Measurements from ENCODE around the gene EFCAB8. TPM values are rescaled to one million over a fixed set of nuclear protein-coding genes. Genes with fewer than 3 reads are reported as not detected.
"Not testable (repeated sequence)": the region's sequence is repeated elsewhere in the genome, so short reads cannot be mapped to it uniquely, and the experiment has no call there.

The EFCAB8 gene
- polyA plus RNA-seq, 6 donors from 2014 or later, result not detected

DNA sequence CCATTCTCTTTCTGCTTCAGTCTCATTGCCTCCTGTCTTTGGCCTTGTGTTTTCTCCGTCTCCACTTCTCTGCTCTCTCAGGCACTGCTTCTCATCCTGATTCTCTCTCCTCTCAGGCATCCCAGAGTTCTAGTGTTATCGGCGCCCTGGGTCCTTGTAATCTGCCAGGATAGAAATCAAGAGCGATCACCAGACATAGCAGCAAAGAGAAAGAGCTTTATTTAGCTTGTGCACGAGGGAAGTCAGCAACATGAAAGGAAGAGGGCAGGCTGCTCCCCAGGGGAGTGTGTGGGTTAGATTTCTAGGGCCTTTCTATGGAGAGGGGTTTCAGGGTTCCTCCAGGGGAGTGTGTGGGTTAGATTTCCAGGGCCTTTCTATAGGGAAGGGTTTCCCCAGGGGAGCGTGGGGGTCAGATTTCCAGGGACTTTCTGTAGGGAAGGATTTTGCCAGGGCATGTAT is 113.0 kb downstream of the EFCAB8 start:
- Mint-ChIP-seq H3K36me3 (peaks cover 0 to 1% of the 10 kb centered on the region in 2 donors), H3K27ac (no peak overlapping the region), H3K27me3 (no peaks in the 10 kb centered on the region), H3K9me3 (peaks cover 0 to 13% (median 0%) of the 10 kb centered on the region in 7 donors), H3K4me1 (peaks cover 25 to 36% (median 30%) of the 10 kb centered on the region in 3 donors), H3K4me3 (no peak overlapping the region)
- peak; percentile 24 to 29 for ATAC-seq (ENCODE audit: low read depth in 2 of 2)
- no peak for DNase-seq

DNA sequence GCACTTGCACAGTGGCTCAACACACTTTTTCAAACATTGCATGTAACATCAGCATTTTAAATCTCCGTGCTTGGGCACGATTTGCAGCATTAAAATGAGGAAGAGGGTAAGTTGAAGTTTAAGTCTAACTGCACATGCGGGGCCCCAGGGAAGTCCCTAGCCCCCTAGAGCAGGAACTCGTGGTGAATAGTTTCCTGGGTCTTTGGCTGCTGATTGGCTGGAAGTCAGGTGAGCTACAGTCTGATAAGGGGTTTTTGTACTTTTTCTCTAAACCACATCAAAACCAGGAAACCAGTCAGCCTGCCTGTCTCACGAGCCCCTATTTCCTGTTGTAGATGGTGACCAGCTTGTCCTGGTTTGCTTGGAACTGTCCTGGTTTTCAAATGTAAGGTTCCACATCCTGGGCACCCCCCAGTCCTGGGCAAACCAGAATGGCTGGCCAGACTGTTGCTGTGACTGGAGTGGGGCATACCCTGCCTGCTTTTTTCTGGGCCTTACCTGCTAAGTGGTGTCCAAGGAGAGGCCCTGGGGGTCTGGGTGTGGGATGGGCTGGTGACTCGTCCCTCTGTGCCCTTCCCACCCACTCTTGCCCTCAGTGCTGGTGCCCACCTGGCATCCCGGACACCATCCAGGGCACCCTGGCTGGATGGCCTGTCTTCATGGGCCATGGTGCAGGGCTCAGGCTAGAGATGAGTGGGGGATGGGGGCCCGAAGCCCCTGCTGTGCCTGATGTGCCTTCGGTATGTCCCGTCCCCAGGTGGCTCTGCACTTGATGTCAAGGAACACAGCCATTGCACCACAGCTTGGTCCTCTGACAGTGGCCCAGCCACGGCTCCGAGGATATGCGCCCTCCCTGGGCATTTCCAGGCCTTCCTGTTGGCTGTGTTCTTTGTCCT is 113.7 kb downstream of the EFCAB8 start:
- Mint-ChIP-seq H3K4me3 (peak overlapping the region in 2 of 8 donors; percentile 61 to 85), H3K36me3 (peaks cover 0 to 3% of the 10 kb centered on the region in 2 donors), H3K27me3 (no peaks in the 10 kb centered on the region), H3K27ac (no peak overlapping the region), H3K4me1 (peaks cover 19 to 30% (median 23%) of the 10 kb centered on the region in 3 donors), H3K9me3 (peaks cover 0 to 15% (median 0%) of the 10 kb centered on the region in 7 donors)
- peak; percentile 90 for DNase-seq
- peak; percentile 94 to 95 for ATAC-seq (ENCODE audit: low read depth in 2 of 2)

- peak overlapping the region in 1 of 6 donors; percentile 63 for H3K27ac Mint-ChIP-seq
- no peaks in the 10 kb centered on the region for H3K27me3 Mint-ChIP-seq
- peaks cover 0 to 3% of the 10 kb centered on the region in 2 donors for H3K36me3 Mint-ChIP-seq
- peaks cover 15 to 27% (median 19%) of the 10 kb centered on the region in 3 donors for H3K4me1 Mint-ChIP-seq
- ATAC-seq (ENCODE audit: low read depth in 2 of 2) (no peak), DNase-seq (no peak)
- peak overlapping the region in 4 of 8 donors; percentile 20 to 85 (median 58) for H3K4me3 Mint-ChIP-seq
- peaks cover 0 to 15% (median 0%) of the 10 kb centered on the region in 7 donors for H3K9me3 Mint-ChIP-seq
Measured at GRCh38 chr20:32973077-32973717, 114.5 kb downstream of the EFCAB8 start.

GRCh38 chr20:32974204-32975064 is 115.7 kb downstream of the EFCAB8 start:
- Mint-ChIP-seq H3K9me3 (peaks cover 0 to 15% (median 0%) of the 10 kb centered on the region in 7 donors), H3K4me1 (peaks cover 8 to 18% (median 14%) of the 10 kb centered on the region in 3 donors), H3K27ac (peak overlapping the region in 5 of 6 donors; percentile 44 to 88 (median 75))
- not testable (repeated sequence) for H3K27me3 Mint-ChIP-seq; ATAC-seq (ENCODE audit: low read depth in 2 of 2); DNase-seq; H3K4me3 Mint-ChIP-seq; H3K36me3 Mint-ChIP-seq

DNA sequence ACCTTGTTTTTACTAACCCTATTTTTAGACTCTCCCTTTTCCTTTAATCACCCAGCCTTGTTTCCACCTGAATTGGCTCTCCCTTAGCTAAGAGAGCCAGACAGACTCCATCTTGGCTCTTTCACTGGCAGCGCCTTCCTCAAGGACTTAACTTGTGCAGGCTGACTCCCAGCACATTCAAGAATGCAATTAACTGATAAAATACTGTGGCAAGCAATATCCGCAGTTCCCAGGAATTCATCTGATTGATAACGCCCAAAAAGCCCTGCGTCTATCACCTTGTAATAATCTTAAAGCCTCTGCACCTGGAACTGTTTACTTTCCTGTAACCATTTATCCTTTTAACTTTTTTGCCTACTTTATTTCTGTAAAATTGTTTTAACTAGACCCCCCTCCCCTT is 116.4 kb downstream of the EFCAB8 start:
- H3K27me3 Mint-ChIP-seq; H3K36me3 Mint-ChIP-seq; ATAC-seq (ENCODE audit: low read depth in 2 of 2); DNase-seq: not testable (repeated sequence)
- H3K9me3 Mint-ChIP-seq, result peaks cover 0 to 15% (median 0%) of the 10 kb centered on the region in 7 donors
- peak overlapping the region in 1 of 8 donors; percentile 11 for H3K4me3 Mint-ChIP-seq
- H3K27ac Mint-ChIP-seq, result peak overlapping the region in 5 of 6 donors; percentile 40 to 88 (median 75)
- peaks cover 5 to 12% (median 10%) of the 10 kb centered on the region in 3 donors for H3K4me1 Mint-ChIP-seq

DNA sequence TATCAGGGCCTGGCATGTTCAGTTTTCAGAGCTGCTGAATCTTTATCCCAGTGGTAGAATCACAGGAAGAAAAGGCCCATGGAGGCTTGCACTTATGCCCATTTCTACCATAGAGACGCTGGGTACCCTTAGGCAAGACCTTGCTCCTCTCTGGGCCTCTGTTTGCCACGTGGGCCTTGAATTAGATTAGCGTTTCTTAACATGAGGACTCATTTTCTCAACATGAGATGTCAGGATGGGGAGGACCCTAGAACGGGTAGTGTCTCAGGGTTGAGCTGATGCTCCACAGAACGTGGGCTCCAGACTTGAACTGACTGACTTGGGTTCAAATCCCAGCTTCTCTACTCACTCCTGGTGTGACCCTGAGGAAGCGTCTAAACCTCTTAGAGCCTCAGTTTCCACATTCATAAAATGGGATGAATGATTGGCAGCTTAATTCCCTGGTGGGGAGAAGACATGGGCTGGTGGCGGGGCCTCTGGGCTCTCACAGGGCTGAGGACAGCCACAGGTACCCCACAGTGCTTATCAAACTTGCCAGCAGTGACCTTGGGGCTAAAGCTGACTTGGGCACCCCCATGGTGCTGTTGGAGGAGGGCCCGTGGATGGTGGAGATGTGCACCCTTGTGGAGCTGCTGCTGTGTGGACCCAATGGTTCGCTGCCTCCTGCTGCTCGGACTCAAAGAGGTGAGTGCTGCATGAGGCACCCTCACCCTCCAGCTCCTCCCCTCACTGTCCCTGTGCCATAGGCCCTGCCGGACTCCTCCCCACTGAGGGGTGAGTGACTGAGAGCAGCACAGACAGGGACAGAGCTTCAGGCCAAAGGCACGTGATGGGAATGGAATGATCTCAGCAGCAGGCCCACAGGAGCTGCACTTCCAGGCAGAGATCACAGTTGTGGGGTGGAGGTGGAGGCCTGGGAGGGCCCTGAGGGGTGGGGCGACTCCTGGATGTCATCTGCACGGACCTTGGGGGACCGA is 117.3 kb downstream of the EFCAB8 start:
- H3K9me3 Mint-ChIP-seq, result peaks cover 0 to 15% (median 0%) of the 10 kb centered on the region in 7 donors
- H3K36me3 Mint-ChIP-seq, result peaks cover 0 to 3% of the 10 kb centered on the region in 2 donors
- H3K4me3 Mint-ChIP-seq, result peak overlapping the region in 2 of 8 donors; percentile 25 to 37
- H3K27ac Mint-ChIP-seq, result peak overlapping the region; percentile 21 to 73 (median 61)
- ATAC-seq (ENCODE audit: low read depth in 2 of 2) (no peak), DNase-seq (no peak)
- H3K27me3 Mint-ChIP-seq, result no peaks in the 10 kb centered on the region
- peaks cover 4 to 9% (median 7%) of the 10 kb centered on the region in 3 donors for H3K4me1 Mint-ChIP-seq

DNA sequence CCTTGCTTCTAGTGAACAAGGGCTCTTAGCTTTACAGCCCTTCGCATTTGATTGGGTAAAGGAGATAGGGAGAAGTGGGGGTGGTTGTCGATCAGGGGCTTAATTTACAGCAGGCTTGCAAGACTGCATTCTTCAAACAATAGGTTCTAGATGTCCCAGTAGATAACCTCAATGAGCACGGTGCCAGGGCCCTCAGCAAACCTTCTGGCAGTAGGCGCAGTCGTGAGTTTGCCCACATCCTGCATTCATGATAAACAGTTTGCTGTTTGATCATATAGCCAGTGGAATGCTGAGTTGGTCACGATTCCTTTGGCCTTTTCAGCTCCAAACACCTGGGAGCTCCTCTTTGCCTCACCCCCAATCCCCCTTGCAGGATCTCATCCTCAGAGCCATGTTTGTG is 118.0 kb downstream of the EFCAB8 start:
- H3K36me3 Mint-ChIP-seq, result peaks cover 0 to 3% of the 10 kb centered on the region in 2 donors
- DNase-seq (no peak), ATAC-seq (ENCODE audit: low read depth in 2 of 2) (no peak)
- H3K9me3 Mint-ChIP-seq, result peaks cover 0 to 15% (median 0%) of the 10 kb centered on the region in 7 donors
- H3K4me3 Mint-ChIP-seq, result peak overlapping the region in 1 of 8 donors; percentile 37
- H3K27me3 Mint-ChIP-seq, result no peaks in the 10 kb centered on the region
- H3K4me1 Mint-ChIP-seq, result peaks cover 4 to 9% (median 7%) of the 10 kb centered on the region in 3 donors
- peak overlapping the region in 3 of 6 donors; percentile 21 to 73 (median 55) for H3K27ac Mint-ChIP-seq

DNA sequence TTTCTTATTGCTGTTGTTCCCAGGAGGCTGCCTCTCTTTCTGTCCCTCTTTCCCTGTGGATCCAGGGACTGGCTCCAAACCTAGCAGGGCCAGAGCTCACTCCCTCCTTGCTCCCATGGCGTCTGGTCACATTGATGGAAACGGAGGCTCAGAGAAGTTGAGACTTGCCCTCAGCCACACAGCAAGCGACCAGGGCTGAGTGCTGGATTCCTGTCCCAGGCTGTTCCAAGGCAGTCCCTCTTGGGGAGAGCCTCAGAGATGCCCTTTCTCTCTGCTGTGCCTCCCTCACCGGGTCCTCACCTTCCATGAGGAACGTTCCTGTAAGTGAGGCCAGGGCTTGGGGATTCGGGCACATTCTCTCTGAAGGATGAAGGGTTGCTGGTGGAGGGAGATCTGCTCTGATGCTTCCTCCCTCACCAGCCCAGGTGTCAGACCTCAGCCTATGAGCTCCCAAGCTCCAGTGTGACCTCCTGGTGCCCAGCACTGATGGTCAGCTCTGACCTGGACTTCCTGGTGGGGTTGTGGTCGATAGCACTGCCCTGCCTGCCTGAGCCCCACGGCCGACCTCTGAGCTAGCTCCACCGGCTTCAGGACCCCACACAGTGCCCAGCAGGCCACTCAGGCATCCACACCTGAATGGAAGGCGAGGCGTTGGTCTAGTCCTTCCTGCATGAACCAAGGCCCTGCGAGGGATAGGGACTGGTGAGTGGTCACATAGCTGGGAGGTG is 118.7 kb downstream of the EFCAB8 start:
- H3K4me3 Mint-ChIP-seq, result no peak overlapping the region
- peaks cover 0 to 15% (median 0%) of the 10 kb centered on the region in 7 donors for H3K9me3 Mint-ChIP-seq
- H3K4me1 Mint-ChIP-seq, result peaks cover 4 to 9% (median 7%) of the 10 kb centered on the region in 3 donors
- H3K27me3 Mint-ChIP-seq, result no peaks in the 10 kb centered on the region
- no peak for DNase-seq
- peaks cover 0 to 3% of the 10 kb centered on the region in 2 donors for H3K36me3 Mint-ChIP-seq
- no peak for ATAC-seq (ENCODE audit: low read depth in 2 of 2)
- H3K27ac Mint-ChIP-seq, result peak overlapping the region in 2 of 6 donors; percentile 21 to 75

- ATAC-seq (ENCODE audit: low read depth in 2 of 2), result no peak
- H3K4me3 Mint-ChIP-seq, result no peak overlapping the region
- H3K27ac Mint-ChIP-seq, result peak overlapping the region in 1 of 6 donors; percentile 54
- peaks cover 0 to 3% of the 10 kb centered on the region in 2 donors for H3K36me3 Mint-ChIP-seq
- no peak for DNase-seq
- peaks cover 4 to 7% (median 7%) of the 10 kb centered on the region in 3 donors for H3K4me1 Mint-ChIP-seq
- H3K9me3 Mint-ChIP-seq, result peaks cover 0 to 12% (median 0%) of the 10 kb centered on the region in 7 donors
- no peaks in the 10 kb centered on the region for H3K27me3 Mint-ChIP-seq
Measured at GRCh38 chr20:32978009-32978335, 119.2 kb downstream of the EFCAB8 start.

- H3K9me3 Mint-ChIP-seq, result peaks cover 0 to 9% (median 0%) of the 10 kb centered on the region in 7 donors
- DNase-seq (no peak), ATAC-seq (ENCODE audit: low read depth in 2 of 2) (no peak)
- H3K27me3 Mint-ChIP-seq, result no peaks in the 10 kb centered on the region
- H3K36me3 Mint-ChIP-seq, result peaks cover 0 to 3% of the 10 kb centered on the region in 2 donors
- peak overlapping the region in 1 of 8 donors; percentile 4 for H3K4me3 Mint-ChIP-seq
- H3K4me1 Mint-ChIP-seq, result peaks cover 0 to 7% (median 4%) of the 10 kb centered on the region in 3 donors
- H3K27ac Mint-ChIP-seq, result peak overlapping the region in 1 of 6 donors; percentile 61
Measured at GRCh38 chr20:32979201-32979998, 120.7 kb downstream of the EFCAB8 start.
